ENCODE results near the gene PCBP3.

GRCh38 chr21:45911806-45912325, 268.3 kb downstream of the PCBP3 start:
- TF ChIP-seq POLR2A (IDR thresholded peaks at IDR 0.05; ENCODE audit: low read depth, low read length) (no peak), TAF1 (IDR thresholded peaks at IDR 0.05; ENCODE audit: borderline replicate concordance, low read depth, low read length) (no peak)
